Neural cell (in vitro differentiated cells): Measurements from ENCODE around the gene EFS.

ENCODE experiments used
- EP300 ChIP-seq: fragments of 450-650 bp; conservative IDR thresholded peaks from 2 replicates; pipeline ENCODE4 v1.6.1; 2014; ENCODE audit warnings: antibody characterized with exemption, mild to moderate bottlenecking, moderate library complexity; ENCODE audit not compliant: poor library complexity, severe bottlenecking
- EZH2 ChIP-seq: fragments of 200-600, 300-800 bp; shearing (Covaris generic), sonication (generic); IDR thresholded peaks from 2 replicates; pipeline ENCODE4 v1.6.1; 2014; ENCODE audit warnings: antibody characterized with exemption, low read length, borderline replicate concordance, mild to moderate bottlenecking; ENCODE audit not compliant: insufficient read depth, poor library complexity, severe bottlenecking
- MXI1 ChIP-seq: fragments of 450-650 bp; conservative IDR thresholded peaks from 2 replicates; pipeline ENCODE4 v1.6.1; 2014; ENCODE audit warnings: antibody characterized with exemption, mild to moderate bottlenecking; ENCODE audit not compliant: poor library complexity, severe bottlenecking
- TF ChIP-seq, protein P1 (sequence below): fragments of 450-650 bp; IDR thresholded peaks from 2 replicates; pipeline ENCODE4 v1.5.1; 2014; ENCODE audit warnings: antibody characterized with exemption, mild to moderate bottlenecking, moderate library complexity; ENCODE audit not compliant: poor library complexity, severe bottlenecking

- TF ChIP-seq, protein P1, sequence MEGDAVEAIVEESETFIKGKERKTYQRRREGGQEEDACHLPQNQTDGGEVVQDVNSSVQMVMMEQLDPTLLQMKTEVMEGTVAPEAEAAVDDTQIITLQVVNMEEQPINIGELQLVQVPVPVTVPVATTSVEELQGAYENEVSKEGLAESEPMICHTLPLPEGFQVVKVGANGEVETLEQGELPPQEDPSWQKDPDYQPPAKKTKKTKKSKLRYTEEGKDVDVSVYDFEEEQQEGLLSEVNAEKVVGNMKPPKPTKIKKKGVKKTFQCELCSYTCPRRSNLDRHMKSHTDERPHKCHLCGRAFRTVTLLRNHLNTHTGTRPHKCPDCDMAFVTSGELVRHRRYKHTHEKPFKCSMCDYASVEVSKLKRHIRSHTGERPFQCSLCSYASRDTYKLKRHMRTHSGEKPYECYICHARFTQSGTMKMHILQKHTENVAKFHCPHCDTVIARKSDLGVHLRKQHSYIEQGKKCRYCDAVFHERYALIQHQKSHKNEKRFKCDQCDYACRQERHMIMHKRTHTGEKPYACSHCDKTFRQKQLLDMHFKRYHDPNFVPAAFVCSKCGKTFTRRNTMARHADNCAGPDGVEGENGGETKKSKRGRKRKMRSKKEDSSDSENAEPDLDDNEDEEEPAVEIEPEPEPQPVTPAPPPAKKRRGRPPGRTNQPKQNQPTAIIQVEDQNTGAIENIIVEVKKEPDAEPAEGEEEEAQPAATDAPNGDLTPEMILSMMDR: no peak
- TF ChIP-seq EZH2: no peak
- TF ChIP-seq MXI1: no peak
- TF ChIP-seq EP300: no peak
Observed at GRCh38 chr14:23399136-23399535, 34.2 kb upstream of the EFS start.
